HG03442 (cell line): ENCODE results near the gene IRAK3.

ENCODE experiments used
- ATAC-seq: cut with Tn5 transposase; IDR thresholded peaks from one replicate; pipeline ENCODE4 v1.9.1; 2021; ENCODE audit warnings: mild to moderate bottlenecking, moderate library complexity; ENCODE audit not compliant: unreplicated experiment

Gene IRAK3

GRCh38 chr12:66188584-66189485, at the start of gene IRAK3:
IRAK3 (plus strand) TSS chr12:66189214; CDS start chr12:66189300, 86 bp downstream.
- ATAC-seq: peak; percentile 67

GRCh38 chr12:66139328-66139727, 49.7 kb upstream of the IRAK3 start:
- no peak for ATAC-seq

GRCh38 chr12:66140731-66141130, 48.3 kb upstream of the IRAK3 start:
- ATAC-seq: no peak

GRCh38 chr12:66141299-66141698, 47.7 kb upstream of the IRAK3 start:
- ATAC-seq: no peak

GRCh38 chr12:66142826-66143225, 46.2 kb upstream of the IRAK3 start:
- ATAC-seq: no peak

GRCh38 chr12:66143868-66144267, 45.1 kb upstream of the IRAK3 start:
- no peak for ATAC-seq

GRCh38 chr12:66144791-66145754, 43.9 kb upstream of the IRAK3 start:
- ATAC-seq: no peak

GRCh38 chr12:66149702-66150398, 39.2 kb upstream of the IRAK3 start:
- no peak for ATAC-seq

GRCh38 chr12:66152732-66153131, 36.3 kb upstream of the IRAK3 start:
- ATAC-seq: no peak

GRCh38 chr12:66154776-66155175, 34.2 kb upstream of the IRAK3 start:
- ATAC-seq: no peak

- no peak for ATAC-seq
Observed at GRCh38 chr12:66156654-66157053, 32.4 kb upstream of the IRAK3 start.

- no peak for ATAC-seq
Observed at GRCh38 chr12:66159123-66159522, 29.9 kb upstream of the IRAK3 start.

GRCh38 chr12:66160704-66161103, 28.3 kb upstream of the IRAK3 start:
- ATAC-seq: no peak

GRCh38 chr12:66162701-66163100, 26.3 kb upstream of the IRAK3 start:
- no peak for ATAC-seq

- ATAC-seq: no peak
Observed at GRCh38 chr12:66163289-66163688, 25.7 kb upstream of the IRAK3 start.

GRCh38 chr12:66164349-66164821, 24.6 kb upstream of the IRAK3 start:
- no peak for ATAC-seq

GRCh38 chr12:66165141-66165540, 23.9 kb upstream of the IRAK3 start:
- no peak for ATAC-seq

GRCh38 chr12:66166561-66166960, 22.5 kb upstream of the IRAK3 start:
- no peak for ATAC-seq

- no peak for ATAC-seq
Observed at GRCh38 chr12:66168410-66168809, 20.6 kb upstream of the IRAK3 start.

- peak; percentile 81 for ATAC-seq
Observed at GRCh38 chr12:66169221-66170170, 19.5 kb upstream of the IRAK3 start, which contains the start of gene TMBIM4. TMBIM4 (minus strand) TSS chr12:66169996; CDS start chr12:66169951, 45 bp downstream.
